K562 (cell line): ENCODE data around the gene LRRC8C. TPM values are rescaled to one million over a fixed set of nuclear protein-coding genes. Genes with fewer than 3 reads are reported as not detected.

Experiments
- ATAC-seq: fragments of 200-7000 bp; cut with Tn5 transposase; 3 replicates; pipeline ENCODE4 v1.9.1; 2020; ENCODE audit warnings: moderate library complexity
- BruUV-seq: library from RNA; stranded (reverse); fragments of 400-500 nt; replicated peaks from 2 replicates; lab custom pipeline; 2021; lab: Mats Ljungman, UMichigan
- CTCF ChIA-PET: fragments of 300-600 bp; formaldehyde crosslinking; extraction: SDS; loops from one replicate; lab custom pipeline; 2021; ENCODE audit warnings: low intra/inter-chr PET ratio; lab: Yijun Ruan, JAX
- POLR2A ChIA-PET: fragments of 300-600, 350-650 bp; sonication (Branson Sonifier 250); formaldehyde crosslinking; extraction: SDS; loops from one replicate; lab custom pipeline; 2021; ENCODE audit warnings: antibody characterized with exemption, inconsistent platforms; lab: Yijun Ruan, JAX
- DNase-seq, 4 experiments: peaks; one replicate each; pipeline versions ENCODE4 v3.0.0 to v3.0.0-alpha.2; 2011 to 2018; ENCODE audit warnings: low spot score in 3 of 4, mixed read lengths in 3 of 4; ENCODE audit errors: extremely low read depth in 1 of 4
- FAIRE-seq: peaks from 2 replicates; lab custom pipeline; 2011; peaks lifted over from hg19 to GRCh38; lab: Jason Lieb, UNC
- H2AFZ ChIP-seq: 2 replicates; pipeline ENCODE4 v1.6.0; 2011; ENCODE audit warnings: low read depth, low read length, control low read depth, inconsistent platforms
- H3K27ac ChIP-seq: fragments of 200-600 bp; 3 replicates; pipeline ENCODE4 v1.8.0; 2011; ENCODE audit warnings: low read depth, mild to moderate bottlenecking, control low read depth, inconsistent platforms, low read length, moderate library complexity, mixed read lengths; ENCODE audit errors: extremely low read depth
- H3K27me3 ChIP-seq, 2 experiments: fragments of 300-600 bp in 1 of 2; 2 replicates in 1 of 2; 3 replicates in 1 of 2; pipeline versions ENCODE4 v1.6.0 to v1.8.0; 2011; ENCODE audit warnings: inconsistent platforms in 2 of 2, low read length in 2 of 2, mild to moderate bottlenecking in 1 of 2, mixed read lengths in 1 of 2, moderate library complexity in 1 of 2; ENCODE audit not compliant: control insufficient read depth in 2 of 2, insufficient read depth in 2 of 2
- H3K36me3 ChIP-seq: fragments of 300-600 bp; 3 replicates; pipeline ENCODE4 v1.8.0; 2011; ENCODE audit warnings: mild to moderate bottlenecking, low read length, inconsistent platforms; ENCODE audit not compliant: control insufficient read depth, insufficient read depth
- H3K4me1 ChIP-seq, 2 experiments: fragments of 200-600 bp in 1 of 2; replicated peaks in 1 of 2; 2 replicates in 1 of 2; 3 replicates in 1 of 2; pipeline versions ENCODE4 v1.5.1 to v1.8.0; 2011; ENCODE audit warnings: inconsistent platforms in 2 of 2, low read length in 2 of 2, mild to moderate bottlenecking in 1 of 2, mixed read lengths in 1 of 2, moderate library complexity in 1 of 2; ENCODE audit not compliant: control insufficient read depth in 2 of 2, insufficient read depth in 2 of 2
- H3K4me2 ChIP-seq: 2 replicates; pipeline ENCODE4 v1.6.1; 2011; ENCODE audit warnings: low read length, control low read depth, inconsistent platforms, mixed read lengths; ENCODE audit not compliant: insufficient read depth
- H3K4me3 ChIP-seq: fragments of 200-600 bp; sonication (generic), shearing (Covaris generic); 2 replicates; pipeline ENCODE4 v1.5.1; 2016; ENCODE audit warnings: control low read depth, inconsistent platforms
- H3K79me2 ChIP-seq: fragments of 200-600 bp; 3 replicates; pipeline ENCODE4 v1.8.0; 2011; ENCODE audit warnings: low read length, inconsistent platforms; ENCODE audit not compliant: control insufficient read depth, insufficient read depth
- H3K9ac ChIP-seq, 2 experiments: 2 replicates each; pipeline versions ENCODE4 v1.6.0 to v1.6.1; 2011; ENCODE audit warnings: low read depth in 2 of 2, low read length in 2 of 2, control low read depth in 1 of 2, inconsistent platforms in 1 of 2, mild to moderate bottlenecking in 1 of 2, mixed read lengths in 1 of 2; ENCODE audit not compliant: insufficient read depth in 1 of 2
- H3K9me1 ChIP-seq: one replicate; pipeline ENCODE4 v1.6.0; 2011; ENCODE audit warnings: inconsistent platforms, mild to moderate bottlenecking, low read length, moderate library complexity; ENCODE audit not compliant: control insufficient read depth, insufficient read depth
- H3K9me3 ChIP-seq: replicated peaks from 2 replicates; pipeline ENCODE4 v1.5.1; 2011; ENCODE audit warnings: low read depth, low read length, inconsistent platforms; ENCODE audit not compliant: control insufficient read depth, insufficient read depth
- H4K20me1 ChIP-seq: replicated peaks from 2 replicates; pipeline ENCODE4 v1.6.1; 2011; ENCODE audit warnings: low read length, inconsistent platforms, mixed read lengths; ENCODE audit not compliant: control insufficient read depth, insufficient read depth
- COPS2 ChIP-seq: fragments of 450-650 bp; conservative IDR thresholded peaks from 2 replicates; pipeline ENCODE4 v1.6.1; 2016; ENCODE audit warnings: mild to moderate bottlenecking, moderate library complexity
- DDX20 ChIP-seq: fragments of 450-650 bp; IDR thresholded peaks from 2 replicates; pipeline ENCODE4 v1.6.1; 2016; ENCODE audit warnings: missing genetic modification characterization, low read depth, mild to moderate bottlenecking, missing compliant biosample characterization, moderate library complexity
- HMBOX1 ChIP-seq: sonication (generic); IDR thresholded peaks from 2 replicates; pipeline ENCODE4 v1.6.1; 2016
- HMG20B ChIP-seq: fragments of 250-450 bp; sonication (Bioruptor Pico); IDR thresholded peaks from 2 replicates; pipeline ENCODE4 v1.5.0; 2021; ENCODE audit warnings: mild to moderate bottlenecking
- HNRNPUL1 ChIP-seq: fragments of 200-400 bp; formaldehyde crosslinking; IDR thresholded peaks from 2 replicates; pipeline ENCODE4 v1.6.1; 2017; ENCODE audit warnings: low read length
- NBN ChIP-seq: fragments of 450-650 bp; IDR thresholded peaks from 2 replicates; pipeline ENCODE4 v1.6.1; 2016; ENCODE audit warnings: low read depth, mild to moderate bottlenecking
- PHF21A ChIP-seq: fragments of 450-650 bp; IDR thresholded peaks from 2 replicates; pipeline ENCODE4 v1.6.1; 2017; ENCODE audit warnings: low read depth, borderline replicate concordance
- PHTF2 ChIP-seq: fragments of 250-450 bp; sonication (Bioruptor Pico); IDR thresholded peaks from 2 replicates; pipeline ENCODE4 v1.5.0; 2021; ENCODE audit warnings: mild to moderate bottlenecking
- RNF219 ChIP-seq: fragments of 250-450 bp; sonication (Bioruptor Pico); IDR thresholded peaks from 2 replicates; pipeline ENCODE4 v1.5.0; 2022; ENCODE audit warnings: mild to moderate bottlenecking
- SMARCB1 ChIP-seq: IDR thresholded peaks from 2 replicates; pipeline ENCODE4 v1.6.1; 2011; ENCODE audit warnings: improper control_type of control experiment, low read depth; ENCODE audit not compliant: insufficient read length
- SUPT5H ChIP-seq: fragments of 450-650 bp; IDR thresholded peaks from 2 replicates; pipeline ENCODE4 v1.6.1; 2016
- TEAD2 ChIP-seq: fragments of 450-650 bp; IDR thresholded peaks from 2 replicates; pipeline ENCODE4 v1.6.1; 2016; ENCODE audit warnings: missing genetic modification characterization, control low read depth, missing compliant biosample characterization
- ZNF175 ChIP-seq: fragments of 200-800 bp; sonication (Bioruptor generic); IDR thresholded peaks from 2 replicates; pipeline ENCODE4 v1.6.1; 2016; ENCODE audit warnings: low read depth, mild to moderate bottlenecking, missing genetic modification characterization, missing compliant biosample characterization
- ZNF184 ChIP-seq: sonication (generic); formaldehyde crosslinking; IDR thresholded peaks from 2 replicates; pipeline ENCODE4 v1.5.0; 2020; ENCODE audit warnings: missing genetic modification reagents
- ZNF232 ChIP-seq: sonication (generic); formaldehyde crosslinking; IDR thresholded peaks from 2 replicates; pipeline ENCODE4 v1.8.0; 2022; ENCODE audit warnings: mild to moderate bottlenecking, missing genetic modification reagents
- ZNF239 ChIP-seq: fragments of 250-450 bp; sonication (Bioruptor Pico); IDR thresholded peaks from 2 replicates; pipeline ENCODE4 v1.4.0; 2020; ENCODE audit warnings: mild to moderate bottlenecking
- ZNF274 ChIP-seq: IDR thresholded peaks from 2 replicates; pipeline ENCODE4 v1.6.1; 2011; ENCODE audit warnings: low read depth, mild to moderate bottlenecking, low read length, moderate library complexity, borderline replicate concordance
- ZNF280A ChIP-seq: fragments of 450-650 bp; IDR thresholded peaks from 2 replicates; pipeline ENCODE4 v1.6.1; 2018; ENCODE audit warnings: mild to moderate bottlenecking, low read depth; ENCODE audit not compliant: partially characterized antibody
- ZNF507 ChIP-seq: conservative IDR thresholded peaks from 2 replicates; pipeline ENCODE4 v1.6.1; 2017; ENCODE audit warnings: missing genetic modification characterization, missing compliant biosample characterization
- ZNF766 ChIP-seq: fragments of 200-800 bp; sonication (Bioruptor generic); conservative IDR thresholded peaks from 2 replicates; pipeline ENCODE4 v1.6.1; 2016; ENCODE audit warnings: missing genetic modification characterization, missing compliant biosample characterization
- WGBS: fragments of 100-300 bp; shearing (Covaris generic); methylation state at CpG from one replicate; pipeline ENCODE4 v1.1.6; 2016; ENCODE audit warnings: low coverage, mixed read lengths; ENCODE audit not compliant: insufficient coverage; ENCODE audit errors: missing lambda C conversion rate; 5-methylcytosine and 5-hydroxymethylcytosine counted together
- in situ Hi-C: fragments of 300-500 bp; cut with MboI; formaldehyde crosslinking; loops from 4 replicates; pipeline ENCODE4 v1.15.0; 2018; ENCODE audit warnings: inconsistent platforms, mixed read lengths
- intact Hi-C: fragments of 100-400 bp; cut with micrococcal nuclease; formaldehyde crosslinking; loops from 2 replicates; pipeline ENCODE4 v1.14.2; 2022
- polyA plus RNA-seq, 8 experiments: library from polyadenylated mRNA; depleted of rRNA in 4 of 8; stranded (reverse) in 5 of 8; unstranded in 3 of 8; fragments of >200 nt; fragmentation: Nextera tagmentation in 2 of 8; fragmentation: Illumina TruSeq in 1 of 8; extraction: Ambion mirVana in 2 of 8; extraction: Trizol in 1 of 8; gene quantifications; 2 replicates each; pipeline versions ENCODE4 v1.2.1 to v1.2.3, GENCODE V29; 2011 to 2014; ENCODE audit warnings: inconsistent platforms in 1 of 8, missing spikeins in 1 of 8
- total RNA-seq, 7 experiments: library from RNA; depleted of rRNA in 6 of 7; stranded (reverse); fragments of >200 nt in 6 of 7; fragmentation: Illumina TruSeq in 2 of 7; extraction: Trizol in 2 of 7; gene quantifications; 2 replicates each; pipeline versions ENCODE4 v1.2.1 to v1.2.3, GENCODE V29; 2011 to 2021; ENCODE audit warnings: low replicate concordance in 1 of 7

The LRRC8C gene
- total and polyA plus RNA-seq, 9 of the 15 experiments (the other 6 are each of a cell fraction or from before 2014, with no cell fraction given), result 1.00 to 12.5 (median 4.5) TPM

GRCh38 chr1:89588480-89588879 is 44.4 kb upstream of the LRRC8C start (continued):
- TF ChIP-seq ZNF274, result no peak
- TF ChIP-seq, all 486 proteins: peak for 0

- 93% methylated on average over 1 of the region's 1 CpG for WGBS
- ChIA-PET POLR2A (interaction anchor here (0.8 to 1.3 kb wide), 2 partner anchors 10 to 30 kb away, joined by 3 to 5 read pairs; no protein-coding TSS in a partner anchor), CTCF (no interaction called here)
- Histone ChIP-seq H3K36me3 (peaks cover 73% of the 10 kb centered on the region), H3K9ac (no peak overlapping the region), H4K20me1 (no peaks in the 10 kb centered on the region; the same call in 1 of the 2 replicates), H3K9me3 (no peaks in the 10 kb centered on the region), H3K4me1 (no peaks in the 10 kb centered on the region), H2AFZ (no peak overlapping the region), H3K9me1 (no peaks in the 10 kb centered on the region), H3K27ac (no peak overlapping the region), H3K4me3 (no peak overlapping the region), H3K4me2 (no peak overlapping the region), H3K79me2 (peaks cover 70% of the 10 kb centered on the region), H3K27me3 (no peaks in the 10 kb centered on the region)
- no TSS peak for BruUV-seq
- FAIRE-seq (no peak), DNase-seq (no peak), ATAC-seq (no peak)
- TF ChIP-seq SUPT5H, result no peak
- no peak for TF ChIP-seq PHF21A
- no peak for TF ChIP-seq ZNF507
- no peak for TF ChIP-seq ZNF280A
- TF ChIP-seq PHTF2 (CRISPR knock-in tag), result no peak
- no peak for TF ChIP-seq DDX20 (tag)
- no peak for TF ChIP-seq RNF219 (CRISPR knock-in tag)
- no peak for TF ChIP-seq ZNF175 (CRISPR knock-in tag)
- no peak for TF ChIP-seq ZNF766 (CRISPR knock-in tag)
- no peak for TF ChIP-seq ZNF232 (CRISPR knock-in tag)
- TF ChIP-seq COPS2, result no peak
- no peak for TF ChIP-seq HMG20B (CRISPR knock-in tag)
- no peak for TF ChIP-seq NBN
- TF ChIP-seq TEAD2 (tag), result no peak
- no peak for TF ChIP-seq ZNF239 (CRISPR knock-in tag)
- no peak for TF ChIP-seq HMBOX1
- no peak for TF ChIP-seq HNRNPUL1
- TF ChIP-seq SMARCB1, result no peak
- TF ChIP-seq ZNF184 (CRISPR knock-in tag), result no peak
- in situ Hi-C loops (no loop called here), intact Hi-C loops (no loop called here)
Measured at GRCh38 chr1:89589515-89589914, 43.4 kb upstream of the LRRC8C start.
